Activated CD4-positive, alpha-beta T cell treated with anti-CD3 and anti-CD28 coated beads, Interleukin-2, amount 10 ng/mL, durations not matched to agents 24 days and 14 days (primary cell): Measurements from ENCODE around the gene PPHLN1. TPM values are rescaled to one million over a fixed set of nuclear protein-coding genes. Genes with fewer than 3 reads are reported as not detected.

Experiments used
- DNase-seq: peaks from one replicate; pipeline ENCODE4 v3.0.0; 2022
- H3K27ac Mint-ChIP-seq: one replicate; pipeline ENCODE4 v1.8.0; 2022; ENCODE audit warnings: mild to moderate bottlenecking, mixed read lengths
- H3K27me3 Mint-ChIP-seq: one replicate; pipeline ENCODE4 v1.8.0; 2022; ENCODE audit warnings: mixed read lengths
- H3K36me3 Mint-ChIP-seq: one replicate; pipeline ENCODE4 v1.8.0; 2022; ENCODE audit warnings: low read depth, mild to moderate bottlenecking, mixed read lengths
- H3K4me1 Mint-ChIP-seq: one replicate; pipeline ENCODE4 v1.8.0; 2021; ENCODE audit warnings: mixed read lengths
- H3K4me3 Mint-ChIP-seq: one replicate; pipeline ENCODE4 v1.8.0; 2022; ENCODE audit warnings: mild to moderate bottlenecking, moderate library complexity, mixed read lengths
- H3K9me3 Mint-ChIP-seq: one replicate; pipeline ENCODE4 v1.8.0; 2021; ENCODE audit warnings: mixed read lengths
- intact Hi-C: fragments of 100-400 bp; cut with micrococcal nuclease; formaldehyde crosslinking; loops from one replicate; pipeline ENCODE4 v1.15.1; 2023
- total RNA-seq: library from RNA; stranded (reverse); gene quantifications from 2 replicates; pipeline ENCODE4 v1.2.3, GENCODE V29; 2022

PPHLN1 gene, protein sequence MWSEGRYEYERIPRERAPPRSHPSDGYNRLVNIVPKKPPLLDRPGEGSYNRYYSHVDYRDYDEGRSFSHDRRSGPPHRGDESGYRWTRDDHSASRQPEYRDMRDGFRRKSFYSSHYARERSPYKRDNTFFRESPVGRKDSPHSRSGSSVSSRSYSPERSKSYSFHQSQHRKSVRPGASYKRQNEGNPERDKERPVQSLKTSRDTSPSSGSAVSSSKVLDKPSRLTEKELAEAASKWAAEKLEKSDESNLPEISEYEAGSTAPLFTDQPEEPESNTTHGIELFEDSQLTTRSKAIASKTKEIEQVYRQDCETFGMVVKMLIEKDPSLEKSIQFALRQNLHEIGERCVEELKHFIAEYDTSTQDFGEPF
- total RNA-seq, result 92.3 and 97.5 TPM in 2 replicates

DNA sequence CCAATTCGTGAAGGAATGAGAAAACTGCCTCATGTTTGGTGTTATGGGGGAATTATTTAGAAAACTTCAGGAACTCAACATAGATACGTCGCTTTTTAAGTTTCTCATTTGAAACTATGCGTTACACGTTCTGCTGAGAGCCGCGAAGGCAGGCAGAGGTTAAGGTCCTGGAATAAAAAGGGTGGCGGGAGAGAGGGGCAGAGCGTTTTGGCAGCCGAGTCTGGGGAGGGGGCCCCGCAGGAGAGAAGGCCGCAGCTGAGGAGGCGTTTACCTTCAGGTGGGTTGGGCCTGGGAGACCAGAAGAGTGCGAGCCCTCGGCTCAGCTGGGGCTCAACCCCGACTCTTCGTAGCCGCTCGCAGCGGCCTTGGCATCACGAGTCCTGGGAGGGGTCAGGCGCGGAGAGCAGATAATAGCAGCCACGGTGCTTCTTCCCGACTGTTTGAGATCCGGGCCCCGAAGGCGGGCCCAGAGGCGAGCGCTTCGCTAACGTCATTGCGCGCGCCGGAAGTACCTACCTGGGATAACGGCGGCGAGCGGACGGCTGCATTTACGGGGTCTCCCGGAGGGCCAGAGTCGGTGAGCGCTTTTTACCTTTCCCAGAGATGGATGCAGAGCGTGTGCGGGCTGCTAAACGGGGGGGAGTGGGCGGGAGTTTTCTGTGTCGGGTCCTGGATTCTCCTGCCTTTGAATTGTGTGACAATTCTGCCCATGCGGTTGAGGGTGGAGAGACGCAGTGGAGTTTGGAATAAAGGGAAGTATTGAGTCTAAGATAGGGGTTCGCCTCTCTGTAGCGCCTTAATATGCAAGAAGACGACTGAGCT lies at the start of gene PPHLN1, which contains the start of gene ZCRB1:
Gene PPHLN1, plus strand, starts transcription at position 515 of the 822 bp plus-strand sequence. CDS start 9,736 bp downstream, outside the sequence.
Gene ZCRB1, minus strand, starts transcription at position 442 of the 822 bp plus-strand sequence. CDS start 1,992 bp downstream, outside the sequence.
- Mint-ChIP-seq H3K27ac (peak within 1 kb of the TSS; percentile 98), H3K9me3 (no peaks in the 10 kb centered on the region), H3K4me1 (peaks cover 32% of the 10 kb centered on the region), H3K27me3 (no peaks in the 10 kb centered on the region), H3K36me3 (peaks cover 22% of the 10 kb centered on the region), H3K4me3 (peak within 1 kb of the TSS; percentile 95)
- intact Hi-C loops, result loop anchor here (1.0 to 5.0 kb wide), 5 partner anchors 25 to 227 kb away; partner anchors contain the start of genes GXYLT1 and YAF2
- peak; percentile 95 for DNase-seq

DNA sequence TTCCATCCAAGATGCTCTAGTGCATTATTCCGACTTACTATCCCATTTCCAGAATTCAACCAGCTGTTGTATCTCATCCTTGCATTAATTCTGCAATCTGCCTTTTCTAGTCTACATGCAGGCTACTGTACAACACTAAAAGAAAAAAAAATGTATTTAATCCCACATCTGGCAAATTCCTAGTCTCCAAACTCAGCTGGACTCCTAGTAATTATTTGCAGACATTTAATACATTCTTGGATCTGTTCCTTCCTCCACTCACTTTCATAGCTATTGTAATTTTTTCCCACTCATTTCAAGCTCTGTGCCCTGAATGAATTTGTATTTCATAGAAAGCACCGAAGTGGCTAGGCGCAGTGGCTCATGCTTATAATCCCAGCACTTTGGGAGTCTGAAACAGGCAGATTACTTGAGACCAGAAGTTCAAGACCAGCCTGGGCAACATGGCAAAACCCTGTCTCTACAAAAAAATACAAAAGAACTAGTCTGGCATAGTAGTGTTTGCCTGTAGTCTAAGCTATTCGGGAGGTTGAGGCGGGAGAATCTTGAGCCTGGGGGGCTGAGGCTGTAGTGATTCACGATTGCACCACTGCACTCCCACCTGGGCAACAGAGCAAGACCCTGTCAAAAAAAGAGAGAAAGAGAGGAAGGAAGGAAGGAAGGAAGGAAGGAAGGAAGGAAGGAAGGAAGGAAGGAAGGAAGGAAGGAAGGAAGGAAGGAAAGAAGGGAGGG lies 48.4 kb upstream of the PPHLN1 start:
- Mint-ChIP-seq H3K27me3 (peaks cover 4% of the 10 kb centered on the region), H3K27ac (no peak overlapping the region), H3K9me3 (peaks cover 5% of the 10 kb centered on the region), H3K36me3 (no peaks in the 10 kb centered on the region), H3K4me3 (no peak overlapping the region), H3K4me1 (no peaks in the 10 kb centered on the region)
- no peak for DNase-seq
- intact Hi-C loops, result no loop called here

DNA sequence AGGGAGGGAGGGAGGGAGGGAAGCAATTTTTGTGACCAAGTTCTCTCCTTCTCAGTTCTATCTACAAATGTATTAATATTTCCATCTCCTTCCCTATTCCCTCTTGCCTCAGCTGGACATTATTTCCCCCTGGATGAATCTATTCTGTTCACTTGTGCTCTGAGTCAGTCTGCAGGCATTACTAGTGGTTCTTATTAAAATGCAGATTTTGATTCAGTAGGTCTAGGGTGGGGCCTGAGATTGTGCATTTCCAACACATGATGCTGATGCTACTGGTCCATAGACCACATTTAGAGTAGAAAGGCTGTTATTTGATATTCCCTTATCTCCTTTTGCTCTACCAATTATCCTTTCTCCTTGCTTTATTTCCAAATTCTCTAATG lies 47.8 kb upstream of the PPHLN1 start:
- DNase-seq, result no peak
- peaks cover 4% of the 10 kb centered on the region for H3K27me3 Mint-ChIP-seq
- H3K9me3 Mint-ChIP-seq, result no peaks in the 10 kb centered on the region
- H3K4me3 Mint-ChIP-seq, result no peak overlapping the region
- no peaks in the 10 kb centered on the region for H3K4me1 Mint-ChIP-seq
- H3K36me3 Mint-ChIP-seq, result no peaks in the 10 kb centered on the region
- intact Hi-C loops, result no loop called here
- no peak overlapping the region for H3K27ac Mint-ChIP-seq

DNA sequence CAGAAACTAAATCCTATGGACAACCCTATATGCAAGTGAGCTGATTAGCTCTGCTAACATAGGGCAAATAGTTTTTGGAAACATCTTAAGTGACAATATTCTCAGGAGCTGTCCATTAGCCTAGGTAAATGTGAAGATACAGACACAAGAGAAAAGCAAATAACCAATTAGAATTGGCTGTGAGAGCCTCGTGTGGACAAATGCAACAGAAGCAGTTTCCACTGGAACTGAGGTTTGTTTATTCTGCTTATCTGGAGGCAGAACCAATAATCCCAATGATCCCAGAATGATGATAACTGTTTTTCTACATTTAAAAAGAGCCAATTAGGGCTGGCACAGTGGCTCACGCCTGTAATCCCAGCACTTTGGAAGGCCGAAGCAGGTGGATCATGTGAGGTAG lies 44.7 kb upstream of the PPHLN1 start:
- no peaks in the 10 kb centered on the region for H3K9me3 Mint-ChIP-seq
- DNase-seq, result no peak
- intact Hi-C loops, result no loop called here
- peaks cover 2% of the 10 kb centered on the region for H3K4me1 Mint-ChIP-seq
- H3K27ac Mint-ChIP-seq, result no peak overlapping the region
- H3K4me3 Mint-ChIP-seq, result no peak overlapping the region
- no peaks in the 10 kb centered on the region for H3K36me3 Mint-ChIP-seq
- H3K27me3 Mint-ChIP-seq, result peaks cover 6% of the 10 kb centered on the region

DNA sequence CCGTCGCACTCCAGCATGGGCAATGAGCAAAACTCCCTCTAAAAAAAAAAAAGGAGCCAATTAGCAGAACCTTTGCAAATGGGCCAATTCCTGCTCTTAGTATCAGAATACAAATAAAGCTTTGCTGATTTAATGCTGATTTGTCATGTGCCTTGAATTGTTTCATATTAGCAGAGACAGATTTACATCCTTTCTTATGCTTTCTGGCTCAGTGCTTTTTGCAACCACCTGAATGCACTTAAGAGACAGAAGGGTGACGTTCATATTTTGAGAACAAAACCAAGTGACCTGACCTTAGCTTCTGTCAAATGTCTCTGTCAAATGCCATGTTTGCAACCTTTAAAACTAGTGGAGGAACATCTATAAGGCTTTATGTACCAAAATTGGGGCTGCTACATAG lies 44.1 kb upstream of the PPHLN1 start:
- H3K4me1 Mint-ChIP-seq, result peaks cover 2% of the 10 kb centered on the region
- intact Hi-C loops, result no loop called here
- no peak for DNase-seq
- H3K36me3 Mint-ChIP-seq, result no peaks in the 10 kb centered on the region
- no peak overlapping the region for H3K4me3 Mint-ChIP-seq
- no peak overlapping the region for H3K27ac Mint-ChIP-seq
- H3K9me3 Mint-ChIP-seq, result no peaks in the 10 kb centered on the region
- H3K27me3 Mint-ChIP-seq, result peaks cover 6% of the 10 kb centered on the region

DNA sequence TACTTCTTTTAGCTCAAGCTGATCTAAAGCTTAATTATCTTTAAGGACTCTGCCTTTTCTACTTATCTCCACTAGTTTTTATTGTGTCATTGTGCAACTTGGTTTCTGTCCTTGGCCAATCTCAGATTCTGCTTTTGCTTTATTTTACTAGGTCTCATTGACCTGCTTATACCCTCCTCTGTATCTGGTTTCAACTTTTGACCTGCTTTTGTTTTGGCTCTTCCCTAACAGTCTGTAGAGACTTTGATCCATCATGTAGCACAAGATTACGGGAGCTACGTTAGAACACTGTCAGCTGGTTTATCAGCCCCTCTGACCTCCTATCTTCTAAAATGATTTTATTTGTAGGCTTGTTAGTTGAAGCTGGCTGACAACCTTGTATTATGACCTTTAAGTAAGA lies 43.7 kb upstream of the PPHLN1 start:
- intact Hi-C loops, result no loop called here
- no peak overlapping the region for H3K27ac Mint-ChIP-seq

DNA sequence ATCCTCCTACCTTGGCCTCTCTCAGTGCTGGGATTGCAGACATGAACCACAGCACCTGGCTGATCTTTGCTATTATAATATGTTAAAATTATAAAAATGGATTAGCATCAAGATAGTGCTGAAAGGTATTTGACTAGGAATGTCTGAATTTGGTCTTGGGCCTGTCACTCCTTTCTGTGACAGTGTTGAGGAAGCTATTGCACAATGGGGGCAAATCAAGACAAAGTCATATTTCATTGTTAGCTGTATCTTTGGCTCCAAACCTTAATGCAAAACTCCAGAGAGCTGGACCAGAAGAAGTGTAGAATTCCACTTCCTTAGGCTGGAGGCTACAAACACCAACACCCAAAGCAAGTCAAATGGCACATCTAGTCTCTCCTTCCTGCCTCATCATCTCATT lies 42.2 kb upstream of the PPHLN1 start:
- peaks cover 2% of the 10 kb centered on the region for H3K27me3 Mint-ChIP-seq
- H3K4me1 Mint-ChIP-seq, result peaks cover 2% of the 10 kb centered on the region
- intact Hi-C loops, result no loop called here

More for the DNA sequence above, 43.7 kb upstream of the PPHLN1 start:
- Mint-ChIP-seq H3K27me3 (peaks cover 4% of the 10 kb centered on the region), H3K4me1 (peaks cover 2% of the 10 kb centered on the region), H3K36me3 (no peaks in the 10 kb centered on the region), H3K9me3 (no peaks in the 10 kb centered on the region), H3K4me3 (no peak overlapping the region)
- DNase-seq, result no peak

DNA sequence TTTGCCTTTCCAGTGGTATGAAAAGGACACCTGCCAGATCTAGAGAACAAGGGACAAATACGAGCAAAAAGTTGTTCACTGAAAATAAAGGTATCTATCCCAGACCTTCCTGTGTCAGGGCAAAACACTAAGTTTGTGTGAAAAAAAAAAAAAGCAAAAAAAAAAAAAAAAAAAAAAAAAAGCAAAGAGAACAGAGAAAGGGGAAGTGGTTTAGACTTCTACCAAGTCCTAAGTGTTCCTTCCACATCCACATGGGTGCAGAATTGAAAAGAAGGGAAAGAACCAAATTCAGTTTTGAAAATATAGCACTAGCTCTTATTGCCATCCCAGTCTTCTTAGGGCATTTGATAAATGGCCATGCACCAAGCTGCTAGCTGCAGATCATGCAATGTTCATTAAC lies 41.8 kb upstream of the PPHLN1 start:
- no peaks in the 10 kb centered on the region for H3K36me3 Mint-ChIP-seq
- H3K27ac Mint-ChIP-seq, result no peak overlapping the region
- H3K9me3 Mint-ChIP-seq, result no peaks in the 10 kb centered on the region
- H3K27me3 Mint-ChIP-seq, result peaks cover 2% of the 10 kb centered on the region
- DNase-seq, result no peak
- no peak overlapping the region for H3K4me3 Mint-ChIP-seq
- intact Hi-C loops, result no loop called here
- H3K4me1 Mint-ChIP-seq, result peaks cover 2% of the 10 kb centered on the region

More for the DNA sequence above, 42.2 kb upstream of the PPHLN1 start:
- DNase-seq, result no peak
- H3K27ac Mint-ChIP-seq, result no peak overlapping the region
- no peaks in the 10 kb centered on the region for H3K9me3 Mint-ChIP-seq
- no peaks in the 10 kb centered on the region for H3K36me3 Mint-ChIP-seq
- H3K4me3 Mint-ChIP-seq, result no peak overlapping the region

DNA sequence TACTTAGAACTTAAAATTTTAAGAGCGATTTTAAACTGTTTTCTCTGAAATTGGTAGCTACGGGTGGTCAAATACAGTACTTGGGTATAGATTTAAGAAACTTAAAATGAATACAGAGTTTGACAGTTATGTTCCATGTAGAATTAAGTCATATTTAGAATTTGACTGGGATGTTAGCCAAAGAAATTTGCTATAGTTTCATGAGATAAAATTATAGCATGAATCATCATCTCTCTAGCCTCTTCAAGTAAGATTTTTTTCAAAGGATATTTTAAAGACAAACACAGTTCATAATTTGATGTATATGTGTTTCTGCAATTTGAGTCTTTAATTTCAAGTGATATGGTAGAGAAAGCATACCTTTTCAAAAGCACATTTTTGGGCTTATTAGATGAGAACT lies 41.1 kb upstream of the PPHLN1 start:
- H3K27me3 Mint-ChIP-seq, result peaks cover 2% of the 10 kb centered on the region
- H3K4me3 Mint-ChIP-seq, result no peak overlapping the region
- peaks cover 2% of the 10 kb centered on the region for H3K4me1 Mint-ChIP-seq
- H3K9me3 Mint-ChIP-seq, result no peaks in the 10 kb centered on the region
- DNase-seq, result no peak
- intact Hi-C loops, result no loop called here
- H3K36me3 Mint-ChIP-seq, result no peaks in the 10 kb centered on the region
- H3K27ac Mint-ChIP-seq, result no peak overlapping the region

DNA sequence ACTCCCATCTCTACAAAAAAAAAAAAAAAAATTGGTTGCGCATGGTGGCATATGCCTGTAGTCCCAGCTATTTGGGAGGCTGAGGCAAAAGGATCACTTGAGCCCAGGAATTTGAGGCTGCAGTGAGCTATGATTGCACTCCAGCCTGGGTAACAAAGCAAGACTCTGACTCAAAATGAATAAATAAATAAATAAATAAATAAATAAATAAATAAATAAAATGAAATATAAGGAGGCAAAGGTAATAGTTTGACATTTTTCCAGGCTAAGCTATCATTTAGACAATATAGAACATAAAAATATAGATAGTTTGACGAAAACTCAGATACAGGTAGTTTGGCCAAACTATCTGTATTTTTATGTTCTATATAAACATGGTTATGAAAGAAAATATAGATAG lies 40.5 kb upstream of the PPHLN1 start:
- intact Hi-C loops, result no loop called here
- DNase-seq, result no peak
- H3K27me3 Mint-ChIP-seq, result peaks cover 3% of the 10 kb centered on the region
- H3K9me3 Mint-ChIP-seq, result no peaks in the 10 kb centered on the region
- no peak overlapping the region for H3K27ac Mint-ChIP-seq
- H3K4me3 Mint-ChIP-seq, result no peak overlapping the region
- H3K36me3 Mint-ChIP-seq, result no peaks in the 10 kb centered on the region
- peaks cover 2% of the 10 kb centered on the region for H3K4me1 Mint-ChIP-seq

DNA sequence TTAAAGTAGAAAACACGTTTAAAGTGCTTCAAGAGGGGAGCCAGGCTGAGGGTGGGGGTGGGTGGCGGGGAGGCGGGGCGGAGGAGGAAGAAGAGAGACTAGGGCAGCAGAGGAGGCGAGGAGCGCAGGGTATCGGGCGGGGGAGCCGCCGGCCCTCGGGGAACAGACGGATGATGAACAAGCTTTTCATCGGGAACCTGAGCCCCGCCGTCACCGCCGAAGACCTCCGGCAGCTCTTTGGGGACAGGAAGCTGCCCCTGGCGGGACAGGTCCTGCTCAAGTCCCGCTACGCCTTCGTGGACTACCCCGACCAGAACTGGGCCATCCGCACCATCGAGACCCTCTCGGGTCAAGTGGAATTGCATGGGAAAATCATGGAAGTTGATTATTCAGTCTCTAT lies 39.2 kb upstream of the PPHLN1 start:
- H3K4me1 Mint-ChIP-seq, result peaks cover 2% of the 10 kb centered on the region
- intact Hi-C loops, result no loop called here
- H3K27me3 Mint-ChIP-seq, result peaks cover 6% of the 10 kb centered on the region
- H3K9me3 Mint-ChIP-seq, result no peaks in the 10 kb centered on the region
- no peak overlapping the region for H3K27ac Mint-ChIP-seq
- no peak overlapping the region for H3K4me3 Mint-ChIP-seq
- DNase-seq, result no peak
- H3K36me3 Mint-ChIP-seq, result no peaks in the 10 kb centered on the region

DNA sequence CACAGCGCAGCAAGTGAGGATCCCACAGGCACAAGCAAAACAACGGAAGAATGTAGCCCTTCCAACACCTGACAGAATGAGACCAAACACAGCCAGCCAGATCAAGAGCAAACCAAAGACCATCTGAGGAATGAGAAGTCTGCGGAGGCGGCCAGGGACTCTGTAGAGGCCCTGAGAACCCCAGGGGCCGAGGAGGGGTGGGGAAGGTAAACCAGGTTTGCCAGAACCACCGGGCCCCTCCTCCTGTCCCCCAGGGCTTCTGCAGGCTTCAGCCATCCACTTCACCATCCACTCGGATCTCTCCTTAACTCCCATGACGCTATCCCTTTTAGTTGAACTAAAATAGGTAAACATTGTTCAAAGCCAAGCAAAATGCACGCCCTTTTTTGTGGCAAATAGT lies 37.4 kb upstream of the PPHLN1 start:
- H3K27ac Mint-ChIP-seq, result no peak overlapping the region
- no peaks in the 10 kb centered on the region for H3K9me3 Mint-ChIP-seq

DNA sequence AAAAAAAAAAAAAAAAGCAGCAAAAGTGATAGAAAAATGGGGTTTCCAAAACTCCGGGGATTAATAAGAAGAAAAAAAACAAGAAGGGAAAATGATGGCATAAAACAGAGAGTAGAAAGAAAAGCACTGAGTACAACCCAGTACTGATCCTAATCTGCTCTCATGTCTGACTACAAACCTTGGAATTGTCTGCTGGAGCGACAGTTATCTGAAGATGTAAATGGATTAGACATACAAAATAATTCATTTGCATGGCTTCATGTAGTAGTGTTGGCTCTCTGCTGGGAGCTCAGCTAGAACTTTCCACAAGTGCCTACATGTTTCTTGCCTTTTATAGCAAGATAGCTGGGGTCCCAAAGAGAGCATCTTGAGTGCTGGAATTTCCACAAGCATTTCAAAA lies 34.3 kb upstream of the PPHLN1 start:
- no peak for DNase-seq
- peaks cover 4% of the 10 kb centered on the region for H3K27me3 Mint-ChIP-seq
- no peaks in the 10 kb centered on the region for H3K36me3 Mint-ChIP-seq
- no peaks in the 10 kb centered on the region for H3K4me1 Mint-ChIP-seq
- H3K27ac Mint-ChIP-seq, result no peak overlapping the region
- H3K9me3 Mint-ChIP-seq, result no peaks in the 10 kb centered on the region
- H3K4me3 Mint-ChIP-seq, result no peak overlapping the region
- intact Hi-C loops, result no loop called here

More for the DNA sequence above, 37.4 kb upstream of the PPHLN1 start:
- no peak for DNase-seq
- Mint-ChIP-seq H3K27me3 (peaks cover 6% of the 10 kb centered on the region), H3K36me3 (no peaks in the 10 kb centered on the region), H3K4me3 (no peak overlapping the region), H3K4me1 (peaks cover 2% of the 10 kb centered on the region)
- intact Hi-C loops, result no loop called here
